Measurements from ENCODE around the gene CIPC.

GRCh38 chr14:77086951-77087350 is 11.1 kb upstream of the CIPC start:
- no peak for TF ChIP-seq CTCF (conservative IDR thresholded peaks at IDR 0.05; ENCODE audit: low read depth, low read length)
- TF ChIP-seq MXI1 (IDR thresholded peaks at IDR 0.05; ENCODE audit: borderline replicate concordance, low read depth, low read length), result no peak
- no peak for TF ChIP-seq POLR2A (IDR thresholded peaks at IDR 0.05; ENCODE audit: low read depth, low read length)
- no peak for TF ChIP-seq MAFK (IDR thresholded peaks at IDR 0.05; ENCODE audit: low read depth, low read length)
- no peak for TF ChIP-seq RCOR1 (IDR thresholded peaks at IDR 0.05; ENCODE audit: insufficient replicate concordance, low read length)
- TF ChIP-seq SMC3 (IDR thresholded peaks at IDR 0.05; ENCODE audit: low read depth, low read length), result no peak
- no peak for TF ChIP-seq RFX5 (IDR thresholded peaks at IDR 0.05; ENCODE audit: low read depth, low read length)
- TF ChIP-seq, protein P1, sequence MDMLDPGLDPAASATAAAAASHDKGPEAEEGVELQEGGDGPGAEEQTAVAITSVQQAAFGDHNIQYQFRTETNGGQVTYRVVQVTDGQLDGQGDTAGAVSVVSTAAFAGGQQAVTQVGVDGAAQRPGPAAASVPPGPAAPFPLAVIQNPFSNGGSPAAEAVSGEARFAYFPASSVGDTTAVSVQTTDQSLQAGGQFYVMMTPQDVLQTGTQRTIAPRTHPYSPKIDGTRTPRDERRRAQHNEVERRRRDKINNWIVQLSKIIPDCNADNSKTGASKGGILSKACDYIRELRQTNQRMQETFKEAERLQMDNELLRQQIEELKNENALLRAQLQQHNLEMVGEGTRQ (IDR thresholded peaks at IDR 0.05; ENCODE audit: low read depth, low read length), result no peak
- no peak for TF ChIP-seq CEBPB (IDR thresholded peaks at IDR 0.05; ENCODE audit: low read depth, low read length)

Data from IMR-90 (cell line).